ENCODE results near the gene EPHB3. TPM values are rescaled to one million over a fixed set of nuclear protein-coding genes. Genes with fewer than 3 reads are reported as not detected.

The EPHB3 gene
- total and polyA plus RNA-seq, 9 donors: 2.1 to 31.0 (median 10.6) TPM

DNA sequence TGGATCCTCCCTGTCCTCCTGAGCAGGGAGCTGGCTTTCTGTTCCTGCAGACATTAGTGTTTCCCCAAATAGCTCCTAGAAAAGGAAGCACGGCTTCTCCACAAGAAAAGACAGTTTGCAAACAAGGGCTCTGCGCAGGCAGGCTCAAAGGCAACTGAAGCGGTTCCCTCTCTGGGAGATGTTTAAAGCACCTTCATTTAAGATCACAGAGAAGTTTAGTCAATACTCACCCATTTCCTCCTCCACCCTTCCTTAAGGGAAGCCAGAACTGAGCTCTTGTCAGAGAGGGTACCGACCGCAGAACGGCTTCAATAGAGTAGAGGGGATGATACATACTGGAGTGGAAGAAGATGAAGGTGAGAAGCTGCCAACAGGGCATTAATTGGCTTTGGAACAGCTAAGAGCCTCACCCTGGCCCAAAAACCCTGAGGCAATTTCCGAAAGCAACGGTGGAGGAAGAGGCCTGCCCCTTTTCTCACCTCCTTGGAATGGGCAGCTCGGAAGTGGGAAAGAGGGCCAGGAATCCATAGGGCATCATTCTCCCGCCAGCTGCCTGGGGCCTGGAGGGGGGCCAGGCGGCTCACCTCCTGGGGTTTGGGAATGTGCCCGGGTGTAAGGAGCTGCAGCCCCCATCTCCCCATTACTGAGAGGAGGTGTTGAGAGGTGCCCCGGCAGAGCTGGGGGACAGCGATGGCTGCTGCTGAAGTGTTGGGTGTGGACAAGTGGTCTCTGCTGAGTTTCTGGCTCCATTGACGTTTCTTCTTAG, 4.8 kb upstream of the EPHB3 start:
- no peak for DNase-seq
- intact Hi-C loops (cut with DNase I): no loop called here

DNA sequence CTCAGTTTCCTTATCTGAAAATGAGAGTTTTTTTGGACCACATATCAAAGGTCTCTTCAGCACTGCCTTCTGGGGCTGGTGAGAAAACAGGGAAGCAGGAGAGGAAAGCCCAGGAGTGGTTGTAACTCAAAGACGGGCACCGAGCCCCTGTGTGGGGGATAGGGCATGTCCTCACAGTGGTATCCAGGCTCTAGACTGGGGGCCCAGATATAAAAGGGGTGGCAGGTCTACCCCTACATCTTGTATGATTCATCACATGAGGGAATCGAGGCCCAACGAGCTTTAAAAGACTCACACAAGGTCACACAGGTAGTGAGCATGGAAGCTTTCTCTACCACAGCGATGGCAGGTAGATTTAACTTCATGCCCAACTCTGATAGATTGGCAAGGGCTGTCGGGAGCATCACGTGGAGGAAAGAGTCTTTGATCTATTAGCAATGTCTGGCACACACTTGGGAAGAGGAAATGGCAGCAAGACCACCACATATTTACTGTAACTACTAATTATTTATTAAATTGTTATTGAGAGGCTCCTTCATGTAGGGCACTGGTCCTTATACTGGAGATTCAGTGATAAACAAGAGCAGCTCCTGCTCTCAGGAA, 4.1 kb upstream of the EPHB3 start:
- DNase-seq: no peak
- Histone ChIP-seq H3K4me3 (no peak overlapping the region), H3K36me3 (no peaks in the 10 kb centered on the region), H3K9me3 (no peaks in the 10 kb centered on the region), H3K4me1 (ENCODE audit: insufficient read depth) (no peaks in the 10 kb centered on the region), H3K27ac (no peak overlapping the region), H3K27me3 (no peaks in the 10 kb centered on the region)
- 70 to 78% (median 73%) methylated on average over 7 of the region's 7 CpGs for WGBS, 3 donors
- intact Hi-C loops (cut with DNase I): no loop called here
- TF ChIP-seq, protein P1, sequence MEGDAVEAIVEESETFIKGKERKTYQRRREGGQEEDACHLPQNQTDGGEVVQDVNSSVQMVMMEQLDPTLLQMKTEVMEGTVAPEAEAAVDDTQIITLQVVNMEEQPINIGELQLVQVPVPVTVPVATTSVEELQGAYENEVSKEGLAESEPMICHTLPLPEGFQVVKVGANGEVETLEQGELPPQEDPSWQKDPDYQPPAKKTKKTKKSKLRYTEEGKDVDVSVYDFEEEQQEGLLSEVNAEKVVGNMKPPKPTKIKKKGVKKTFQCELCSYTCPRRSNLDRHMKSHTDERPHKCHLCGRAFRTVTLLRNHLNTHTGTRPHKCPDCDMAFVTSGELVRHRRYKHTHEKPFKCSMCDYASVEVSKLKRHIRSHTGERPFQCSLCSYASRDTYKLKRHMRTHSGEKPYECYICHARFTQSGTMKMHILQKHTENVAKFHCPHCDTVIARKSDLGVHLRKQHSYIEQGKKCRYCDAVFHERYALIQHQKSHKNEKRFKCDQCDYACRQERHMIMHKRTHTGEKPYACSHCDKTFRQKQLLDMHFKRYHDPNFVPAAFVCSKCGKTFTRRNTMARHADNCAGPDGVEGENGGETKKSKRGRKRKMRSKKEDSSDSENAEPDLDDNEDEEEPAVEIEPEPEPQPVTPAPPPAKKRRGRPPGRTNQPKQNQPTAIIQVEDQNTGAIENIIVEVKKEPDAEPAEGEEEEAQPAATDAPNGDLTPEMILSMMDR (IDR thresholded peaks at IDR 0.05): no peak
- TF ChIP-seq POLR2A (IDR thresholded peaks at IDR 0.05): no peak
- no peak for TF ChIP-seq EP300 (IDR thresholded peaks at IDR 0.05)

More for the DNA sequence above, 4.8 kb upstream of the EPHB3 start:
- Histone ChIP-seq H3K27me3 (no peaks in the 10 kb centered on the region), H3K36me3 (no peaks in the 10 kb centered on the region), H3K4me3 (no peak overlapping the region), H3K4me1 (ENCODE audit: insufficient read depth) (no peaks in the 10 kb centered on the region), H3K27ac (no peak overlapping the region), H3K9me3 (no peaks in the 10 kb centered on the region)
- 75 to 80% (median 76%) methylated on average over 15 of the region's 15 CpGs for WGBS, 3 donors
- TF ChIP-seq, protein P1 (IDR thresholded peaks at IDR 0.05): no peak
- TF ChIP-seq EP300 (IDR thresholded peaks at IDR 0.05): no peak

DNA sequence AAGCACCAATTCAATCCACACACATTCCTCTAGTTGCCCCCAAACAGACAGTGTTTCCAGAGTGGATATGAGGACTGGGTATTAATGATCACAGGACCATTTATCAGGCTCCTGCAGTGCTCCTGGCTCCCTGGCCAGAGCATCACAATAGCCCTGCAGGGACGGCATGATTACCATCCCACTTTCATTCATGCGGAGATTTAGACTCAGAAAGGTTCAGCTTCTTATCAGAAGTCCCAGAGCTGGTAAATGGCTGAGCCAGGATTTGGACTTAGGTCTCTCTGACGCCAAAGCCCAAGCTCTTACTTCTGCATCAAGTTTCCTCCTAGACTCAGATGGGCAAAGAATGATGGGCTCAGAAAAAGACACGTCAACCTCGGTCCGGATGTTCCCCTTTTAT, 2.9 kb upstream of the EPHB3 start:
- Histone ChIP-seq H3K9me3 (no peaks in the 10 kb centered on the region), H3K27me3 (no peaks in the 10 kb centered on the region), H3K27ac (no peak overlapping the region), H3K36me3 (no peaks in the 10 kb centered on the region), H3K4me3 (no peak overlapping the region), H3K4me1 (ENCODE audit: insufficient read depth) (peaks cover 3% of the 10 kb centered on the region)
- intact Hi-C loops (cut with DNase I): no loop called here
- WGBS, 3 donors: 82 to 86% (median 84%) methylated on average over 6 of the region's 6 CpGs
- no peak for DNase-seq
- TF ChIP-seq POLR2A (IDR thresholded peaks at IDR 0.05): no peak
- no peak for TF ChIP-seq EP300 (IDR thresholded peaks at IDR 0.05)
- TF ChIP-seq, protein P1 (IDR thresholded peaks at IDR 0.05): no peak

DNA sequence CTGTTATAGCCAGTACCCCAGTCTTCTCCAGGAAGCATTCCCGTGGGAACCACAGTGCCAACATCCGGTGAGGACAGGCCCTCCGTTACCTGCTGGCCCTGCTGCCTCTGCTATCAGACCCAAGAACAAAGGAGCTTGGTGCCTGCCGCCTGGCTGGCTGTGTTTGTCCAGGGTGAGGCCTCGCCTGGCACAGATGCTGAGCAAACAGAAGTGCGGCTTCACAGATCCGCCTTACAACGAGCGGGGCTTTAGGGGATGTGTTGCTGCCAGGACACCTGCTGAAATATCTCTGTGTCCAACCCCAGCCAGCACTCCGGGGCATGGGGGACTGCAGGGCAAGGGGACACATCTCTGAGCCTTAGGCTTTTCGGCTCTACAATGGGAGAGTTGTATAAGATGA, 2.2 kb upstream of the EPHB3 start:
- no peak overlapping the region for H3K27ac ChIP-seq
- TF ChIP-seq, protein P1 (IDR thresholded peaks at IDR 0.05): no peak
- no peaks in the 10 kb centered on the region for H3K27me3 ChIP-seq
- H3K4me3 ChIP-seq: no peak overlapping the region
- no peaks in the 10 kb centered on the region for H3K36me3 ChIP-seq
- peak in 1 of 5 donors; percentile 9 for DNase-seq
- WGBS, 3 donors: 87 to 94% (median 88%) methylated on average over 11 of the region's 11 CpGs
- intact Hi-C loops (cut with DNase I): no loop called here
- no peaks in the 10 kb centered on the region for H3K9me3 ChIP-seq
- H3K4me1 ChIP-seq (ENCODE audit: insufficient read depth): peaks cover 3% of the 10 kb centered on the region
